ENCODE data around the gene ALCAM.
"Not testable (repeated sequence)": the region's sequence is repeated elsewhere in the genome, so short reads cannot be mapped to it uniquely, and the experiment has no call there.

The ALCAM gene

DNA sequence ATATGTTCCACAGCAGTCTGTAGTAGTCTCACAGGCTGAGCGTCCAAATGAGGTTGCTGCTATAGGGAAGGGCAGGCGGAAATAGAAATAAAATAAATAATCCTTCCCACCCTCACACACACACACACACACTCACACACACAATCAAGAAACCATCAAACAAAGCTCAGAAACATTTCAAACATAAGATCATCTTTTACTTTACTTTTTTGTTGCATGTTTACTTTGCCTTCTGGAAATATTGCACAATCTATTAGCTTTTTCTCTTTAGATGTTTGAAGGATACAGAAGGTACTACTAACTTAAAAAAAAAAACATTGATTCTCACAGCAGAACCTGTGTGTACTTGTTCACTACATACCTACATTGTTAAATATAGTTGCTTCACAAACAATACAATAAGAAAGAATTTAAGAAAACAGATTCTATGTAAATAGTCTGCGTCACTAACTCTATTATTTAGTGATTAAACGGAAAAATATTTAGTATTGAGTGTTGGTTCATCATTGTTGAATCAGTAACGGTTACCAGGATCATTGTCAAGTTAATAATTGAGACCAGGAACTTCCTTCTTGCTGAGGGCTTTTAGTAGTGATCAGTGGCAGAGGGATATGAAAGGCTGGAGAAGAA lies 20.5 kb downstream of the ALCAM start:
- TF ChIP-seq, protein P1, sequence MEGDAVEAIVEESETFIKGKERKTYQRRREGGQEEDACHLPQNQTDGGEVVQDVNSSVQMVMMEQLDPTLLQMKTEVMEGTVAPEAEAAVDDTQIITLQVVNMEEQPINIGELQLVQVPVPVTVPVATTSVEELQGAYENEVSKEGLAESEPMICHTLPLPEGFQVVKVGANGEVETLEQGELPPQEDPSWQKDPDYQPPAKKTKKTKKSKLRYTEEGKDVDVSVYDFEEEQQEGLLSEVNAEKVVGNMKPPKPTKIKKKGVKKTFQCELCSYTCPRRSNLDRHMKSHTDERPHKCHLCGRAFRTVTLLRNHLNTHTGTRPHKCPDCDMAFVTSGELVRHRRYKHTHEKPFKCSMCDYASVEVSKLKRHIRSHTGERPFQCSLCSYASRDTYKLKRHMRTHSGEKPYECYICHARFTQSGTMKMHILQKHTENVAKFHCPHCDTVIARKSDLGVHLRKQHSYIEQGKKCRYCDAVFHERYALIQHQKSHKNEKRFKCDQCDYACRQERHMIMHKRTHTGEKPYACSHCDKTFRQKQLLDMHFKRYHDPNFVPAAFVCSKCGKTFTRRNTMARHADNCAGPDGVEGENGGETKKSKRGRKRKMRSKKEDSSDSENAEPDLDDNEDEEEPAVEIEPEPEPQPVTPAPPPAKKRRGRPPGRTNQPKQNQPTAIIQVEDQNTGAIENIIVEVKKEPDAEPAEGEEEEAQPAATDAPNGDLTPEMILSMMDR (IDR thresholded peaks at IDR 0.05; ENCODE audit: borderline replicate concordance, insufficient read depth, low read depth, low read length) = no peak
- H3K4me3 ChIP-seq (ENCODE audit: low read depth, low read length) = no peak overlapping the region

DNA sequence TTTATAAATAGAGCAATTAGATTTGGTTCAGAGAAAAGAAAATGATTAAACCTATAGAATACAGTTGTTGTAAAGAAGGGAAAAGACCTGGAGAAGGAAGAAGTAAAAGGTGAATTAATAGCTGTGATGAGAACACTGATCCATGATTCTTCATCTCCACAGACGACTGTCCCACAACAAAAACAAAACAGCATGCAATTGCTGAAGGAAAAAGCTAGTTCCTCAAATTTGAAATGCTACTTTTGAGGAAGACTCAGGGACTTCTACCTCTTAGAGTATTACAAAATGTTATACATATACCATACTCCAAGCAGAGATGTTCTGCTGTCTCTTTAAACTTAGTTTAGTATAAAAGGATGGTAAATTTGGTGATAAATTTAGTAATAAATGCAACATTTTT lies 21.5 kb downstream of the ALCAM start:
- H3K4me3 ChIP-seq (ENCODE audit: low read depth, low read length) = no peak overlapping the region

DNA sequence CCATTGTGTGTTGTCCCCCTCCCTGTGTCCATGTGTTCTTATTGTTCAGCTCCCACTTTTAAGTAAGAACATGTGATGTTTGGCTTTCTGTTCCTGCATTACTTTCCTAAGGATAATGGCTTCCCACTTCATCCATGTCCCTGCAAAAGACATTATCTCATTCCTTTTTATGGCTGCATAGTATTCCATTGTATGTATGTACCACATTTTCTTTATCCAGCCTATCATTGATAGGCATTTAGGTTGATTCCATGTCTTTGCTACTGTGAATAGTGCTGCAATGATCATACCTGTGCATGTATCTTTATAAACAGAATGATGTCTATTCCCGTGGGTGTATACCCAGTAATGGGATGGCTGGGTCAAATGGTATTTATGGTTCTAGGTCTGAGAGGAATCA lies 23.1 kb downstream of the ALCAM start:
- H3K4me3 ChIP-seq (ENCODE audit: low read depth, low read length) = not testable (repeated sequence)

More for the DNA sequence above, 21.5 kb downstream of the ALCAM start:
- TF ChIP-seq, protein P1 (IDR thresholded peaks at IDR 0.05; ENCODE audit: borderline replicate concordance, insufficient read depth, low read depth, low read length) = no peak

DNA sequence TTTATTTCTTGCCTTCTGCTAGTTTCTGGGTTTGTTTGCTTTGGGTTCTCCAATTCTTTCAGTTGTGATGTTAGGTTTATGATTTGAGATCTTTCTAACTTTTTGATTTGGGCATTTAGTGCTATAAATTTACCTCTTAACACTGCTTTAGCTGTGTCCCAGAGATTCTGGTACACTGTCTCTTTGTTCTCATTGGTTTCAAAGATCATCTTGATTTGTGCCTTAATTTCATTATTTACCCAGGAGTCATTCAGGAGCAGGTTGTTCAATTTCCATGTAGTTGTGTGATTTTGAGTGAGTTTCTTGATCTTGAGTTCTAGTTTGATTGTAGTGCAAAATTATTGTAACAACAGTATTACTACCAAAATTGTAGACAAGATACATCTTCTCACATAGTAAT lies 25.9 kb downstream of the ALCAM start:
- not testable (repeated sequence) for H3K4me3 ChIP-seq (ENCODE audit: low read depth, low read length)

DNA sequence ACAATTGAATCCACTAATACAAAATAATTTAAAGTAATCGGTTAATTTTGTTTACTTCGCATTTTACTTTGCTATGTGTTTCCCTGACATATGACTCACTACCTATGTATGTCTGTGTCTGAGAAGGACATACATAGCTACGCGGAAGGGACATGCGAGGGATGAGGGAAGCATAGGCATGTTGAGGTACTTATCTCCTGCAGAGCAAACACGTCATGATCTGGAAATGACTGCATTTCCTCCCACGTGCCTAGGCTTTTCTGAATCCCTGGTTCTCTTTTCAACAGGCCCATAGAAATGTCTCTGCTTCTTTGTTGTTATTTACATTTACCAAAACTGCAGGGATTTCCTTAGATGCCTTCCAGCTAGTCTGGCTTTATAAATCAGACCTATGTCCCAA lies 27.5 kb downstream of the ALCAM start:
- TF ChIP-seq, protein P1 (IDR thresholded peaks at IDR 0.05; ENCODE audit: borderline replicate concordance, insufficient read depth, low read depth, low read length) = no peak
- H3K4me3 ChIP-seq (ENCODE audit: low read depth, low read length) = no peak overlapping the region

DNA sequence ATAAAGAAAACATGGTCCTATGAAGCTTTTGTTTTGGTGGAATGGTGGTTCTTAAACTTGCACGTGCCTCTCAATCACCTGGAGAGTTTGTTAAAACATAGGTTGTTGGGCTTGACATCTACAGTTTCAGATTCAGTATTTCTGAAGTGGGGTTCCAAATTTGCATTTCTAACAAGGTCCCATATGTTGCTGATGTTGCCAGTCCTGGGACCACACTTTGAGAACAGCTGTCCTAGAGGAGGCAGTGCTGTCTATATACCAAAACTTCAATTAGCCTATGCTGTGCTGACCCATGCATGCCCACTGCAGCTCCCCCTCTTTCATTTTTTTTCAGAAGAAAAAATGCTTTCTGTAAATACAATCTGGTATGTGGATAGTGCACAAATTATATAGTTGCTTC lies 31.3 kb downstream of the ALCAM start:
- TF ChIP-seq, protein P1 (IDR thresholded peaks at IDR 0.05; ENCODE audit: borderline replicate concordance, insufficient read depth, low read depth, low read length) = no peak

DNA sequence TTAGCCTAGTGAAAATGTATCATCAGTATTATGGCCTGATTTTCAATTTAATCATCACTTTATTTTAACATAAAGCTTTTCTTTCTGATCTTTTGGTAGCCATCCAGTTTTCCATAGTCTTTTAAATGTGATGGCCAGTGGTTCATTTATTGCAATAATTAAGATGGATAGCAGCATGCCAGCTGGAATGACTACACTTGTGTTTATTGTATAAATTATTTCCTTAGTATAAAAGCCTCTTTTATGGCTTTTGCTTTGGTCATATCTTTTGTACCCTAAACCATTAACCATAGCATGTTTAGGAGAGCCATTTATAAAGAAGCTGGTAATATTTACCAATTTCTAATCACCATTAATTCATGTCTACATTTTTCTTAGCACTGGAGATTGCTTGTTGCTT lies 31.7 kb downstream of the ALCAM start:
- no peak overlapping the region for H3K4me3 ChIP-seq (ENCODE audit: low read depth, low read length)
- TF ChIP-seq, protein P1 (IDR thresholded peaks at IDR 0.05; ENCODE audit: borderline replicate concordance, insufficient read depth, low read depth, low read length) = no peak

More for the DNA sequence above, 31.3 kb downstream of the ALCAM start:
- no peak overlapping the region for H3K4me3 ChIP-seq (ENCODE audit: low read depth, low read length)

DNA sequence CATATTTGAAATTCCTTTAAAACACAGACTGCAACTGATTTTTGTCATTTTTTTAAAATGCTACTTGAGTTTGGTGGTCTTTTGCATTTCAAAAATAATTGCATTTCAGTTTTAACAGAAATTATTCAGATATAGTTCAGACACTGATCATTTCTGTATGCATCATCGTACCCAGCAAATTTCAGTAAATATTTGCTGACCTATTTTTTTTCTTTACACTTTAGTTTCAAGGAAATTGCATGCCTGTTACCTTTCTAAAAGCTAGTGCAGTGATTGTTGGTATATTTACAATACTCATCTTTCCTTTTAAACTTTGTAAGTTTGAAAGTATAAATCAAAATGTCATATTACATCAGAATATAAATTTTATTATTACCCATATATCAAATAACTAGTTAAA lies 32.4 kb downstream of the ALCAM start:
- no peak overlapping the region for H3K4me3 ChIP-seq (ENCODE audit: low read depth, low read length)
- TF ChIP-seq, protein P1 (IDR thresholded peaks at IDR 0.05; ENCODE audit: borderline replicate concordance, insufficient read depth, low read depth, low read length) = no peak

Measured in GM12875 (cell line).